GM18870 (cell line): Measurements from ENCODE around the gene DDAH2.
"Not testable (repeated sequence)": the region's sequence is repeated elsewhere in the genome, so short reads cannot be mapped to it uniquely, and the experiment has no call there.

Source experiments
- ATAC-seq: cut with Tn5 transposase; IDR thresholded peaks from one replicate; pipeline ENCODE4 v1.9.1; 2021; ENCODE audit warnings: moderate library complexity; ENCODE audit not compliant: unreplicated experiment

Gene DDAH2

GRCh38 chr6:31715022-31715958 lies 13.8 kb downstream of the DDAH2 start, which contains the start of gene LY6G6D:
Gene LY6G6D, plus strand, starts transcription at chr6:31715348. Its CDS starts 8 bp downstream, at chr6:31715356.
- ATAC-seq: no peak

GRCh38 chr6:31713991-31714684 lies 15.0 kb downstream of the DDAH2 start:
- no peak for ATAC-seq

DNA sequence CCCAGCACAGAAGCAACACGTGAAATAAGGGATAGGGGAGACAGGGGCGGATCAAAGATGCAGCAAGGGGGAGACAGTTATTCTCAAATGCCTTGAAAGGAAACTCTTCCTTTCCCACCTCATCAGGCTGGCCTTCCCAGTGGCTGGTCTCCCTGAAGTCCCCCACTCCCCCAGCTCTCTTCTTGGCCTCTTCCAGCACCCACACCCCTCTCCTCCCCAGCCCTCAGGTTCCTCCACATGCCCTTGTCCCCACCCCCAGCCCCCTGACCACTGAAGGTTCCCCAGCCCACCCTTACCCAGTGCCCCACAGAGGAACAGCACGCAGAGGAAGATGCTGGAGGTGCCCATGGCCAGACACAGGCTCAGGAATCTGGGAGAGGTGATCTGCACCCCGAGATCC lies 15.6 kb downstream of the DDAH2 start:
- no peak for ATAC-seq

DNA sequence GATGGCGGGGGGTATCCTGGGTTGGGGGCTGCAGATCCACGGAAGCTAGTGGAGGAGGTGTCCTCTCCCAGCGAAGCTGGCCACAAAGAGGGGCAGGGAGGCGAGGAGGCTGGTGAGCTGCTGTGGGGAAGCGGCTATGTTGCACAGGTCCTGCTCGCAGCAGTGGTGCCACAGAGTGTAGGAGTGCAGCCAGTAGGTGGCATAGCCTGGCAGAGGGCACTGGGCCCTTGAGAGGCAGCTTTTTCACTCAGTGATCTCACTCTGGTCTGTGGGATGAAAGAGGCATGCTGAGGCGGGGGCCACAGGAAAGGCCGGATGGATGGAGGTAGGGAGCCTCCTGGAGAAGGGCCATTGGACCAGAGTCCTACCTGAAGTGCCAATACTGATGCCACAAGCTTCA lies 16.8 kb downstream of the DDAH2 start:
- no peak for ATAC-seq

- no peak for ATAC-seq
Measured at GRCh38 chr6:31711233-31711632, 17.9 kb downstream of the DDAH2 start.

DNA sequence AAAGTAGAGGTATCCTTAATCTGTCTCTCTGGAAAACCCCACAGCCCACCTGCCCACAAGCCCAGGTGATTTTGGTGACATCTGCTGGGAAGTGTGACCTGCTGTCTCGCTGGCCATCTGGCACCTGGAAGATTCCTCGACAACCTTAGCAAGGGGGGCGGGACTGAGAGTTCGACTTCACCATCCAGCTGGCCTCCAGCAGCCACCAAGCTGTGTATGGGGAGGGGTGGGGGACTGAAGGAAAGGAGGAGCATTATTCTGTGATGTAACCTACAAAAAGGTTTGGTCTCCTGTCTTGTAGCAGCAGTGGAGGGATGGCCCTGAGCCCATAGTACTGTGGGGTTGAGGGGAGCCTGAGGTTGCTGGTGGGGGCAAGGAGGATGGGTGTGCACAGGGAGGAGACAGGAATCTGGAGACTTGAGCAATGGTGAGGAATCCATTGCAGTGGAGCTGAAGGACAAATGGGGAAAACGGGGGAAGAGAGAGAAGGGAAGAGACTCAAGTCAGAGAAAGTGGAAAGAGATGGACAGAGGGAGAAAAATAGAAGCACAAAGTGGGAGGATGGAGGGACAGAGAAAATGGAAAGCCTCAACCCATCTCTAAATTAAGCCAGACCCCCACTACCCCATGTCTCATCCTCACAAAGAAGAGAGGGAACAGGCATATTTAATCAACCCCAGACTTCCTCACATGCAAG lies 18.4 kb downstream of the DDAH2 start:
- ATAC-seq: no peak

DNA sequence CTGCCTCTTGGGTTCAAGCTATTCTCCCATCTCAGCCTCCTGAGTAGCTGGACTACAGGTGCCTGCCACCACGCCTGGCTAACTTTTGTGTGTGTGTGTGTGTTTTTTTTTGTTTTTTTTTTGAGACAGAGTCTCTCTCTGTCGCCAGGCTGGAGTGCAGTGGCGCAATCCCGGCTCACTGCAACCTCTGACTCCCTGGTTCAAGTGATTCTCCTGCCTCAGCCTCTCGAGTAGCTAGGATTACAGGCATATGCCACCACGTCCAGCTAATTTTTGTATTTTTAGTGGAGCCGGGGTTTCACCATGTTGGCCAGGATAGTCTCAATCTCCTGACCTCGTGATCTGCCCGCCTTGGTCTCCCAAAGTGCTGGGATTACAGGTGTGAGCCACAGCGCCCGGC lies 19.9 kb downstream of the DDAH2 start:
- ATAC-seq: not testable (repeated sequence)

- no peak for ATAC-seq
Measured at GRCh38 chr6:31708224-31708623, 20.9 kb downstream of the DDAH2 start.

GRCh38 chr6:31707701-31708100 lies 21.4 kb downstream of the DDAH2 start:
- no peak for ATAC-seq

- ATAC-seq: no peak
Measured at GRCh38 chr6:31706599-31706998, 22.5 kb downstream of the DDAH2 start, which contains the start of gene LY6G6F. Gene LY6G6F, plus strand, starts transcription at chr6:31706866. Its CDS starts 41 bp downstream, at chr6:31706907.

DNA sequence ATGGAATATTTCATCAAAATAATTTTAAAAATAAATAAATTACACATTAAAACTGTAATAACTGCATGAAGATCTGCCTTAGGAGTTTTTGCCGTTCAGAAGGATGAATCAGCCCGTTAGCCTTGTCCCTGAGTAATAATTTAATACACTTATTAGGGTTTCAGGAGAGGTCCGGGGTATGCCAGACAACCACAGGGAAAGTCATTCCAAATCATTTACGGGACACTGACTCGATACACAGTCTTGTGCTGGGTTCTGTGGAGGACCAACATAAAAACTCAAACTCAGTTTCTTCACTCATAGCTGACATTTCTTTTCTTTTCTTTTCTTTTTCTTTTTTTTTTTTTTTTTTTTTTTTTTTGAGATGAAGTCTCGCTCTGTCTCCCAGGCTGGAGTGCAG lies 23.2 kb downstream of the DDAH2 start:
- ATAC-seq: no peak

DNA sequence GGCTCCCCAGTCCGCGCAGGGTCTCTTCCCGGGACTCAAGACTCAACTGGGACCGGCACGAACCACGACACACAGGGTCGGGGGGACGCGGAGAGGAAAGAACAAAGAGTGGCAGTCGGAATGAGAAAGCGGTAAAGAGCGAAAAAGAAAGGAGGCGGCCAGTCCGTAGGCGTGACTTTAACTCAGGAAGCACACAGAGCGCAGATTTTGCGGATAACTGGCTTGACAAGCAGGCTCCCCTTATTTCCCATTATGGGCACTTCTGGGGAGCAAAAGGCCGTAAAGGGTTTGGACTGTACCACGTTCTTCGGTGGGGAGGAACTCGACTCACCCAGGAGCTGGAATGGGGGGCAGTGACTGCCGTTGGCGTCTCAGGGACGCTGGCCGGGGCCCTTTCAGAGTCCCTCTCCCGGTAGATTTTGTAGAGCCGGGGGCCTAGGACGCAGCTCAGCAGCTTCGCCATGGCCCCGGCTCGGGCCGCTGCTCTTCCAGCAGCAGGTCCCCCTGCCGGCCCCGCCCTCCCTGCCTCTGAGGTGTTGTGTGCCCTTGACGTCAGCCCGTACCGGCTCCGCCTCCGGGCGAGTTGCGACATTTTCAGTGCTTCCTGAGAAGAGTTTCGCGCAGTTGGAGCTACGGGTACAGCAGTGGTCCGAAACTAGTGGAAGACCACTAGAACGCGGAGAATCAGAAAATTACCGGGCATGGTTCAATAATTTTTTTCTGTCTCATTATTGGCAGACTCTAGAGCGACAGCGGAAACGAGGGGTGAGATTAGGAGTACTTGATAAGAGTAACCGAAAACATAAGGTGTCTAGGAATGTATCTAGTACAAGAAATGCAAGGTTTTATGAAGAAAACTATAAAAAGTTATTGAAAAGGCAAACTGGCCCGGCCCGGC lies 26.0 kb downstream of the DDAH2 start, which contains the start of gene ABHD16A:
Gene ABHD16A, minus strand, starts transcription at position 506 of the 898 bp plus-strand sequence. Its CDS starts 43 bp downstream, at position 463.
- ATAC-seq: peak; percentile 64

DNA sequence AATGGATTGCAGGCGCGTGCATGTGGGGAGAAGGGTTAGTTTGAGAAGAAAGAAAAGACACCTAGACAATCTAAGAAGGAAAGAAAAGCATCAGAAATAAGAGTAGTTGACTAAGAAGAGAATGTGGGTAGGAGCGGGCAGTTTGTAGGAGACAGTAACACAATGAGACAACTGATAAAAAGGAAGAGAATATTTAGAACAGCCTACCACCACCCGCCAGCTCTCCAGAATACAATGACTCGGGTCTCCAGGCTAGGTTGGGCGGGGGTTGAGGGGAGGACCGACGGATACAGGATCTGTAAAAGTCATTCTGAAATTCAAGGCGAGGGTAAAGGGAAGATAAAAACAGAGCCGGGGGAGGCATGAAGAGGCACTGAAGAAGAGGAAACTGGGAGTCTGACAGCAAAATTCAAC lies 26.7 kb downstream of the DDAH2 start:
- ATAC-seq: no peak

DNA sequence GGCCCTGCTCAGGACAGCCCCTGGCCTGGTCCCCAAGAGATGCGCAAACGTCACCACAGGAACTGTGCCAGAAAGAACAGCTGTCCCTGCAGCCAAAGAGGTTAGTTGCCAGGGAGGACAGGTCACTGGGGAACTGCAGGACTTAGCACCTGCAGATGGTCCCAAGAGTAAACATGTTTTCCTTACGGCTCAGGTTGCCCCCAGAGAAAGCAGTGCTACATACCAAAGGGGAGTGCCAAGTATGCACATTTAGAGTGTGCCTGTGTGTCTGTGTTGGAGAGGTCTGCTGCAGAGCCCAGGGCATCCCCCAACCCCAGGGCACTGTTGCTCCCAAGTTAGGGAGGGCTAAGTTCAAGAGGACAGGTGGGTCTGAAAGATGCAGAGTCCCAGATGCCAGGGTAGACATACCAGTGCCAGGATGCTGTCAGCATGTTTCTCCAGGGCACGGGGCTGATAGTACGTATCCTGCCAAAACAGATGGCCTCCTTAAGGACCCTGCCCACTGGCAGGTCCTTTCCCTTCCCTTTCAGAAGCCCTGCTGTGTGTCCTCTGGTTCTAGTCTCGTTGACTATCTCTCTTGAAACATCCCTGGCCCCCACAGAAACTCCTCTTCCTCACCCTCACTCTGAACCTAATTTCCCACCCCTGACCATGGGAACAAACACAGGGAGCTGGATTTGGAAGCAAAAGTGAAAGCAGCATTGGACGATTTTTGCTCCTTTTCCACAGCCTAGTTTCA lies 27.3 kb downstream of the DDAH2 start:
- ATAC-seq: no peak

DNA sequence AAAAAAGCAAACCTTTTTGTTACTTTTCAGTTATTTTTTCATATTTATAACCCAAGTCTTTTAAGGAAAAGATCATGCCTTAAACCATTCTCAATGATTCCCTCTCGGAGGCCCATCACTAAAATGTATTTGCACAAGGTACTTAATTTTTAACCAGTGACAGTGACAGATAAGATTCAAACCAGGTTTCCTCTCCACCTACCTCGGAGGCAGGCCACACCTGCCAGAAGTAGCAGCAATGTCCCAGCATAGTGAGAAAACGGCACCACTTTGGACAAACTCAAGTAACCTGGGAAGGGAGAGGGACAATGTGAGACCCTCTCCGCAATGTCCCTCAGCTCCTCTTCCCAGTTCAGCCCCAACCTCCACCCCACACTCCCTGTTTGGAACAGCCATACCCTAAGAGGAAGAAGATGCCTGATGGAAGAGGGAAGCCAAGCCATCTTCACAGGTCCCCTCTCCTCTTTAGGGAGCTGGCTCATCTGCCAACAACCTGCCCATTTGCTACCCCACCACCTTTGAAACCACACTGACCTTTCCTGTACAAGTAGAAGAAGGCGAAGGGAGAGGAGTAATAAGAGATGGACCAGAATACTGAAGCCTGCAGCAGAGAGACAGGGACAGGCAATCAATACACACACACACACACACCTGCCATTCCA lies 28.2 kb downstream of the DDAH2 start:
- no peak for ATAC-seq

GRCh38 chr6:31697555-31697954 lies 31.5 kb downstream of the DDAH2 start:
- ATAC-seq: no peak

DNA sequence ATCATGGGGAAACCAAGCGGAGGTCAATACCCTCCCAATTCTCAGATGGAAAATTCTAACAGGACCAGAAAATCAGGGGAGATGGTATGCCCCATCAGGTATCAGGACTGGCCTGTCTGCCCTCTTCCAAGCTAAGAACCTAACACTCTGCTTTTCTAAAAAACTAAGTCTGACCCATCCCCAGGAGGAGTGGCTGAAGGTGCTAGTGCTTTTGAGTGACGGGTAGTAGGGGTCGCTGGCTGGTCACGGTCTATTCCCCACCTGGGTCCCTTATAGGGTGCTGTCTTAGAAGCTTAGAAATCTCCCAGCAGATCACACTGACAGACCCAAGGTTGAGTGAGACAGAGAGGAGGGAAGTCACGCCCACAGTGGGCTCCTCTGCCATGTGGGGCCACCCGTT lies 35.6 kb downstream of the DDAH2 start:
- no peak for ATAC-seq

GRCh38 chr6:31692886-31693285 lies 36.2 kb downstream of the DDAH2 start:
- no peak for ATAC-seq

DNA sequence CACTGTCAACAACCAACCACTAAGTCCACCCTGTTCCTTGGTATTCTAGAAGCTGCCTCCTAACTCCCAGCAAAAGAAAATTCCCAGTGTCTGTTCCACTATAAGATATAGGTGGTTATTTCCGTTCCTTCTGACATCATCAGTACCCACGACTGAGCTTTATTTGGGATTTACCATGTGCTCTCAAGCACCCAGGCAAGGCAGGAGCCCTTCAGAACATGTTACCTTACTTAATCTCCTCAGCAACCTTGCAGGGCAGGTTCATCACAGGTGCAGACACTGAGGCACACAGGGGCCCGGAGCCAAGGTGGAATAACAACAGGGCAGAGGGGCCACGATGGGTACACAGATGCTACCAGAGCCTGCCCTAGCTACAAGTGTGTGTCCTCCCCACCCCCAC lies 36.7 kb downstream of the DDAH2 start:
- ATAC-seq: no peak
